Stomach (tissue), 4 donors: Measurements from ENCODE around the gene RNF220.

ENCODE experiments used
- POLR2A ChIP-seq, 4 donors: fragments of 450-650 bp; IDR thresholded peaks; one replicate each; pipeline ENCODE4 v1.6.1; 2016; ENCODE audit warnings: antibody characterized with exemption in 4 of 4, control low read depth in 2 of 4, mild to moderate bottlenecking in 1 of 4, moderate library complexity in 1 of 4
- TF ChIP-seq, protein P1 (sequence below), 7 experiments: fragments of 450-650 bp in 4 of 7; fragments of 200-600 bp in 3 of 7; sonication (generic) in 3 of 7; IDR thresholded peaks; one replicate each; pipeline ENCODE4 v1.5.1; 2016 to 2019; ENCODE audit warnings: antibody characterized with exemption in 7 of 7, control low read depth in 2 of 7, mild to moderate bottlenecking in 1 of 7

DNA sequence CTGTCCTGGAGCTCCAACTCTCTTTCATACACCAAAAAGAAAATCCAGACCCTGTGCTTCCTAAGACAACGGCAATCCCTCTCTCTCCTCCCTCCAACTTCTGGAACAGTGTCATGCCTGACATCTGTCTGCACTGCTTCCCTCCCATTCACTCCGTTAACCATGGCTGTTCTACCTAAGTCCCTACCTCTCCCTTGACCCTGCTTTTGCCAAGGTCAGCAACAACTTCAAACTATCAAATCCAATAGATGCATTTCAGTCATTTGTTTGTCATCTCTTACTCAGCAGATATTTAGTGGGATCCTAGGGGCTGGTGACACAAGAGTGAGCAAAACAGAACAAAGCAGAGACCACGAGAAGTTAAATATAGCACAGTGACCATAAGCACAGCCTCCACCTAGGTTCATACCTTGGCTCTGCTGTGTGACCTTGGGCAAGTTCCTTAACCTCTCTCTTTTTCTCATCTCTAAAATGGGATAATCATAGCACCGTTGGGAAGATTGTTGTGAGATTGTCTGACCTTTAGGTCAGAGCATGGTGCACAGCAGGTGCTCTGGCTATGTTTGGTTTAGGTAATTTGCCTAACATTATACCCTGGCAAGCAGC is 180.4 kb downstream of the RNF220 start:
- no peak for TF ChIP-seq POLR2A (IDR thresholded peaks at IDR 0.05)
- TF ChIP-seq, protein P1, sequence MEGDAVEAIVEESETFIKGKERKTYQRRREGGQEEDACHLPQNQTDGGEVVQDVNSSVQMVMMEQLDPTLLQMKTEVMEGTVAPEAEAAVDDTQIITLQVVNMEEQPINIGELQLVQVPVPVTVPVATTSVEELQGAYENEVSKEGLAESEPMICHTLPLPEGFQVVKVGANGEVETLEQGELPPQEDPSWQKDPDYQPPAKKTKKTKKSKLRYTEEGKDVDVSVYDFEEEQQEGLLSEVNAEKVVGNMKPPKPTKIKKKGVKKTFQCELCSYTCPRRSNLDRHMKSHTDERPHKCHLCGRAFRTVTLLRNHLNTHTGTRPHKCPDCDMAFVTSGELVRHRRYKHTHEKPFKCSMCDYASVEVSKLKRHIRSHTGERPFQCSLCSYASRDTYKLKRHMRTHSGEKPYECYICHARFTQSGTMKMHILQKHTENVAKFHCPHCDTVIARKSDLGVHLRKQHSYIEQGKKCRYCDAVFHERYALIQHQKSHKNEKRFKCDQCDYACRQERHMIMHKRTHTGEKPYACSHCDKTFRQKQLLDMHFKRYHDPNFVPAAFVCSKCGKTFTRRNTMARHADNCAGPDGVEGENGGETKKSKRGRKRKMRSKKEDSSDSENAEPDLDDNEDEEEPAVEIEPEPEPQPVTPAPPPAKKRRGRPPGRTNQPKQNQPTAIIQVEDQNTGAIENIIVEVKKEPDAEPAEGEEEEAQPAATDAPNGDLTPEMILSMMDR (IDR thresholded peaks at IDR 0.05) = no peak
